ENCODE results near the gene DPP6. TPM values are rescaled to one million over a fixed set of nuclear protein-coding genes. Genes with fewer than 3 reads are reported as not detected.

DPP6 gene
- total and polyA plus RNA-seq, 2 of the 8 experiments (the other 6 are each of a cell fraction or from before 2014, with no cell fraction given): 4.7 to 6.8 TPM

- TF ChIP-seq CHD7 (IDR thresholded peaks at IDR 0.05; ENCODE audit: insufficient replicate concordance, low read length) (no peak), NRF1 (IDR thresholded peaks at IDR 0.05; ENCODE audit: low read depth, low read length) (no peak), KDM4A (IDR thresholded peaks at IDR 0.05; ENCODE audit: low read depth, low read length, severe bottlenecking) (no peak), TAF1 (IDR thresholded peaks at IDR 0.05; ENCODE audit: low read depth, low read length) (no peak), CBX8 (IDR thresholded peaks at IDR 0.05; ENCODE audit: borderline replicate concordance, low read depth, low read length) (no peak), CHD2 (IDR thresholded peaks at IDR 0.05; ENCODE audit: low read length) (no peak), JUN (IDR thresholded peaks at IDR 0.05; ENCODE audit: low read depth, low read length) (no peak), SIRT6 (IDR thresholded peaks at IDR 0.05; ENCODE audit: low read length) (no peak), POLR2A (IDR thresholded peaks at IDR 0.05; ENCODE audit: control extremely low read depth in 1 of 2, low read depth in 2 of 2, low read length in 2 of 2) (no peak)
Measured at GRCh38 chr7:154204046-154204445, 151.8 kb downstream of the DPP6 start (continued).
